Measurements from ENCODE around the gene AKAP10. TPM values are rescaled to one million over a fixed set of nuclear protein-coding genes. Genes with fewer than 3 reads are reported as not detected.
"Not testable (repeated sequence)": the region's sequence is repeated elsewhere in the genome, so short reads cannot be mapped to it uniquely, and the experiment has no call there.

The AKAP10 gene
- polyA plus RNA-seq, 5 donors: 22.7 to 34.2 (median 29.4) TPM

GRCh38 chr17:19937522-19937921, 40.1 kb downstream of the AKAP10 start:
- DNase-seq: peak in 1 of 2 donors; percentile 6

- no peak for DNase-seq
These were observed 42.5 kb downstream of the AKAP10 start for GRCh38 chr17:19935169-19935568.

DNA sequence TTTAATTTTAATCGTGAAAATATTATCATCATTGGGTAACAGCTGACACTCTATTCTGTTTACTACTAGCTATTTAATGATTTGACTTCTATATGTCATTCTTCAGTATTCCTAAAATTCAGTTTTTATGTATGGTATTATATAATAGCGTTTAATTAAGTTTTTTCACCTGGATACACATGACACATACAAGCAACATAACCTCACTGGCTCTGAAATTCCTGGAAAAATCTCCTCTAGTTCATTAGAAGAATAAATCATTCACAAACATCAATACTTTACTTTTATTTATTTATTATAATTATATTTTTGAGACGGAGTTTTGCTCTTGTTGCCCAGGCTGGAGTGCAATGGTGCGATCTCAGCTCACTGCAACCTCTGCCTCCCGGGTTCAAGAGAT, 44.0 kb downstream of the AKAP10 start:
- no peak for DNase-seq

- DNase-seq: no peak
These were observed 44.4 kb downstream of the AKAP10 start for GRCh38 chr17:19933221-19933620.

DNA sequence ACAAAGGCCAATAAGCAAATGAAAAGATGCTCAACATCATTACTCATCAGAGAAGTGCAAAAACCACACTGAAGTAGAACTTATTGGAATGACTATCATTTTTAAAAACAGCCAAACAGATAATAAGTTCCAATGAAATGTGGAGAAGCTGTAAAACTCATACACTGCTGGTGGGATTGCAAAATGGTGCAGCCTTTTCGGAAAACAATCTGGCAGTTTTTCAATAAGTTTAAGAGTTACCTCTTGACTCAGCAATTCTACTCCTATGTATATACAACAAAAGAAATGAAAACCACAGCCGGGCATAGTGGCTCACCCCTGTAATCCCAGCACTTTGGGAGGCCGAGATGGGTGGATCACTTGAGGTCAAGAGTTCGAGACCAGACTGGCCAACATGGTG, 49.3 kb downstream of the AKAP10 start:
- no peak for DNase-seq

DNA sequence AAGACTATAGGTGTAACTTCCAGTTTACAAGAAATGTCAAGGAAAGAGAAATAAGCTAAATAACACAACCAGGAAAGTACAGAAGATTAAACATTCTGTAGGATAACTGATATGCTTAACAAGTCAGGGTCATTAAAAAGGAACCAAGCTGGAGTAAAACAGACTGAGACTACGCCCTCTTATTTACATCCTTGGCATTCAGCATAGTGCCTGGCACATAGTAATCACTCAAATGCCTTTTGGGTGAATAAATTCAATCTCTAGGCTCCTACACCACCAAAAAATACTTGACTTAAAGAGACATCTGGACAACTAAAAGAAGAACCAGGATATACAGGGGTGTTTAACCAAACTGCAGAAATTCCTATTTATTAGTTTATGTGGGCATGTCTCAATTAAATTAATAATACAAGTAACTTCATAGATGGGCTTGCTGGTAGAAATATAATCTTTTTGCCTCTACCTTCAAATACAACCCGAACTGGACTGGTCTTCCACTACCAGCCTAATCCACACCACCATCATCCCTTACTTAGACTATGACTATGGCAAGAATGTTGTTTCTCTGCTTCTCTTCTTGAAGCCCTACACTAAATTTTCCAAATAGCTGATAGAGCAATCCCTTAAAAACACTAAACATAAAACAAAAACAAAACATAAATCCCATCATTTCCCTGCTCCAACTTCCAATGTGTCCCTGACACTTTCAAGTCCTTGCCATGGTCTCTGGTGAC, 62.2 kb downstream of the AKAP10 start:
- no peak for DNase-seq

- no peak for DNase-seq
These were observed 66.6 kb downstream of the AKAP10 start for GRCh38 chr17:19911033-19911432.

DNA sequence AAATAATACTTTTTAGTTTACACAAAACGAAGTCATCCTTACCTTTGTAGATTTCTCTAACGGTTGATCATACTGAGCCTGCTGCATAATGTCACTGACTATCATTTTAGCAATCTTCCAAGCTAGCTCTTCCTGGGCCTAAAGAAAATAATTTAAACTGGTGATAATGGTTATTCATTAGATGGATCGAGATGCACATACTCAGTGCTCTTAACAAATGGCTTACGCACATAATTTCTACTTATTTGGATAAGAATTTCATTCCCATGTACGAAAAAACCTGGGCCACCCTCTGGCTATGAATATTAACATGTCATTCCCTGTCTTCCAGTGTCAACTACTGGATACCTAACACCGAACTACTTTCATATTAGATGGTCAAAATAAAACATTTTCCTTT, 68.5 kb downstream of the AKAP10 start:
- no peak for DNase-seq

- DNase-seq: no peak
These were observed 72.1 kb downstream of the AKAP10 start for GRCh38 chr17:19905502-19905901.

- DNase-seq: no peak
These were observed 72.7 kb downstream of the AKAP10 start for GRCh38 chr17:19904924-19905323.

DNA sequence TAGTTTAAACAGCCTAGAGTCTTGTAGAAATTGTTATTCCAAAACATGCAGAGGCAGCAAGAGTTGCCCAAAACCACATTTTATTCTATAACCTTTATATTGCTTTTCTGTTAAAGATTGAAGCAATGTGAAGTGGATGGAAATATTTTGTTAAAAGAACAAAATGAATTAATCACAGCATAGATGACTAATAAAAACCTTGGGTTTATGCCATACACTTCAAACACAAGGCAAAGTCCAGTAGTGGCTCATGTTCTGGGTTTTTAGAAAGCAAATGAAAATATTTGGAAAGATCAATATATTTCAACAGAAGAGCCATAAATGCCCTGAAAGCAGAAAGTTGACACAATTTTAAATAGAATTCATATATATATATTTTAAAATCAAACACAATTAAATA, 73.2 kb downstream of the AKAP10 start:
- no peak for DNase-seq

- no peak for DNase-seq
These were observed 76.8 kb downstream of the AKAP10 start for GRCh38 chr17:19900809-19901208.

- DNase-seq: no peak
These were observed 79.7 kb downstream of the AKAP10 start for GRCh38 chr17:19897903-19898302.

GRCh38 chr17:19897090-19897837, 80.4 kb downstream of the AKAP10 start:
- DNase-seq: no peak

DNA sequence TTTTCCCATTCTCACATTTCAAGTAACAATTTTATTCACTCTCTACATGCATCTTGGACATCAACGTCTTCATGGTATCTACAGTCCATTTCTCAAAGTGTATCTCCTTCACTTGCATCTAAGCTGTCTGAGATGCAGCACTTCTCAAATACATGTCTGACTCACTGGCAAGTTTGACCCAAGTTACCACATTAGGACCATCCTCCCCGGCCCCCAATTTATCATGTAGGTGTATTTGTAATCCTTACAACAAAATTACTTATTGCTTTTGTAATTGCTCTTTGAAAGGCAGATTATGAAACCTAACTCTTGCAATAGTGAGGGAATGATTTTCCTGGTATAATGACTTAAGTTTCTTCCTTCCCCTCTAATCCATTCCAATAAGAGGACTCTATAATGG, 80.9 kb downstream of the AKAP10 start:
- no peak for DNase-seq

- DNase-seq: not testable (repeated sequence)
These were observed 87.1 kb downstream of the AKAP10 start for GRCh38 chr17:19890554-19890953.

DNA sequence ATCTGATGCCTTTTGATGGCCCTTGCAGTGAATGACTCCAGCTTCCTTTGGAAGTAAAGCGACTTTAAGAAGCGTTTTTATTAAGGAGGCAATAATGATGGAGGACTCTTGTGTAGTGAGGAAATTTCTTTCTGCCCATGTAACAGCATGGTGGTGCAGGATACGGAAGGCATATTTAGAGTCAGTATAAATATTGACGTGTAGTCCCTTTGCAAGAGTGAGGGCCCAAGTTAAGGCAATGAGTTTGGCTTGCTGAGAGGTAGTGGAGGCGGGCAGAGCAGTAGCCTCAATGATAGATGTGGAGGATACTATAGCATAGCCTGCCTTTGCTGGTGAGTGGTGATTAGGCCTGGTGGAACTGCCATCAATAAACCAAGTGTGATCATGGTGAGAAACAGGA, 87.6 kb downstream of the AKAP10 start:
- not testable (repeated sequence) for DNase-seq

DNA sequence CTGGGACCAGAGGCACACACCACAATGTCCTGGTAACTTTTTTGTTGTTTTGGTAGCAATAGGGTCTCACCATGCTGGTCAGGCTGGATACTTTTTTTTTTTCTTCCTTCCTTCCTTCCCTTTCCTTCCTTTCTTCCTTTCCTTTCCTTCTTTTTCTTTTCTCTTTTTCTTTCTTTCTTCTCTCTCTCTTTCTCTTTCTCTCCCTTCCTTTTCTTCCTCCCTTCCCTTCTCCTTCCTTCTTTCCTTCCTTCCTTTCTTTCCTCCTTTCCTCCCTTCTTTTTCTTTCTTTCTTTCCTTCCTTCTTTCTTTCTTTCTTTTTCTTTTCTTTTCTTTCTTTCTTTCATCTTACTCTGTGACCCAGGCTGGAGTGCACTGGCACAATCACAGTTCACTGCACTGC, 91.5 kb downstream of the AKAP10 start:
- no peak for DNase-seq

DNA sequence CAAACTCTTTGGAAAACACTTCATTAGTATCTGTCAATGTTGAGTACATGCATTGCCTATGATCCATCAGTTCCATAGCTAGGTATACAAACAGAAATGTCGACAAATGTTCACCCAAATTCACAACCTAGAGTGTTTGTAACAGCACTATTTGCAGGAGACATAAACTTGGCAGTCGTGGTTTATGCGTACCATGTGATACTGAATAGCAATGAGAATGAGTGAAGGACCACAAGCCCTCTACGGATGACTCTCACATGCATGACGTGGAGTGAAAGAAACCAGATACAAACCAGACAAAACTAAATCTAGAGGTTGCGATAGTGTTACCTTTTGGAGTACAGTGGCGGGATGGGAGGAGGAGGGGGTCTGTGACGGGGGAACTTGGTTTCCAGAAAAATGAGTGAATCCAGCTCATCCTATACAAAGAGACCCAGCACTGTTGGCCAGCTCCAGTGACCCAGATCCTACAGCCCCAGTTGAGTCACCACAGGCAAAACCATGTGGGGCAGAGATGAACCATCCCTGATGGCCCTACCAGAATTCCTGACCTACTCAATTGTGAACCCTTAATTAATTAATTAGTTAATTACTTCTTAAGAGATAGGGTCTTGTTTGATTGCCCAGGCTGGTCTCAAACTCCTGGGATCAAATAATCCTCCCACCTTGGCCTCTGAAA, 94.0 kb downstream of the AKAP10 start:
- DNase-seq: no peak

- no peak for DNase-seq
These were observed 97.2 kb downstream of the AKAP10 start for GRCh38 chr17:19880393-19880792.

DNA sequence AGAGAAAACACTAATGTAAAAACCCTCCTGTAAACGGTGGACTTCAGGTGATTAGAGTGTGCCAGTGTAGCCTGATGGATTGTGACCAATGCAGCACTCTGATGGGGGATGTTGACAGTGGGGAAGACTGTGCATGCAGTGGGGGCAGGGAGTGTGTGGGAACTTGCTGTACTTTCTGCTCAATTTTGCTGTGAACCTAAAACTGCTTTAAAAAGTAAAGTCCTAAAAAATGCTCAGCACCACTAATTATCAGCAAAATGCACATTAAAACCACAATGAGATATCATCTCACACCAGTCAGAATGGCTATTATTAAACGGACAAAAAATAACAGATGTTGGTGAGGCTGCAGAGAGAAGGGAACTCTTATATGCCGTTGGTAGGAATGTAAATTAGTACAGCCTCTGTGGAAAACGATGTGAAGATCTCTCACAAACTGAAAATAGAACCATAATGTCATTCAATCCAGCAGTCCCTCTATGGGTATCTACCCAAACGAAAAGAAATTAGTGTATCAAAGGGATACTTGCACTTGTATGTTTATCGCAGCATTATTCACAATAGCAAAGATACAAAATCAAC, 100.2 kb downstream of the AKAP10 start:
- no peak for DNase-seq

DNA sequence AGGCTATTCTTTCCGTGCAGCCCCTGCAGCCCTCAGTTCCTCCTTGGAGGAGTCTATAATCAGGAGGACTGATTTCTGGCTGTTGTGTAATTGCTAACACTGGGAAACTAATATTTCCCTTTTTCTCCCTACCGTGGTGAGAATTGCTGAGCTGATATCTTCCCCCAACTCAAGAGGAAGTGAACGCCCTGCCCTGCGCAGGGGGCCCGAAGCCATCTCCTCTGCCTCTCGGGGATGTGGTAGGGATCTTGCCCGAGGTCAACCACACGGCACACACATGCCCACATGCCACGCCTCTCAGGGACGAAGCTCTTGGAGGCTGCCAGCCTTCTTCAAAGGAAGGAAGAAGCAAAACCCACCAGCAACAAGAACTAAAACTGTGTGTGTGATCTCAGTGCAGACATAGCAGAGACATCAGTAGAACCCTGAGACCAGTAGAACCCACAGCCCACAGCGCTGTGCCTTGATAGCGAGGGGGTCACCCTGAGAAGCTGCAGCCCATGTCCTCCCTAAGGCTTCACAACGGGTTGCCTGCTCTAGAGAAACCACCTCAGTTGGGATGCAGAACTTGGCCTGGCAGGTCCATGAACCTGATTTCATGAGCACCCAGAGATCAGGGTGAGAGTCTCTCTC, 101.0 kb downstream of the AKAP10 start:
- no peak for DNase-seq

All from right lung (tissue), 5 donors.